NCI-H2196 treated with DMSO at 0.1 percent for 48 hours (cell line): ENCODE data around the gene LRRC8D.
"Not testable (repeated sequence)": the region's sequence is repeated elsewhere in the genome, so short reads cannot be mapped to it uniquely, and the experiment has no call there.

Source experiments
- DNase-seq: peaks from one replicate; lab custom pipeline; 2025; ENCODE audit not compliant: unreplicated experiment; lab: John Stamatoyannopoulos, UW

The LRRC8D gene

DNA sequence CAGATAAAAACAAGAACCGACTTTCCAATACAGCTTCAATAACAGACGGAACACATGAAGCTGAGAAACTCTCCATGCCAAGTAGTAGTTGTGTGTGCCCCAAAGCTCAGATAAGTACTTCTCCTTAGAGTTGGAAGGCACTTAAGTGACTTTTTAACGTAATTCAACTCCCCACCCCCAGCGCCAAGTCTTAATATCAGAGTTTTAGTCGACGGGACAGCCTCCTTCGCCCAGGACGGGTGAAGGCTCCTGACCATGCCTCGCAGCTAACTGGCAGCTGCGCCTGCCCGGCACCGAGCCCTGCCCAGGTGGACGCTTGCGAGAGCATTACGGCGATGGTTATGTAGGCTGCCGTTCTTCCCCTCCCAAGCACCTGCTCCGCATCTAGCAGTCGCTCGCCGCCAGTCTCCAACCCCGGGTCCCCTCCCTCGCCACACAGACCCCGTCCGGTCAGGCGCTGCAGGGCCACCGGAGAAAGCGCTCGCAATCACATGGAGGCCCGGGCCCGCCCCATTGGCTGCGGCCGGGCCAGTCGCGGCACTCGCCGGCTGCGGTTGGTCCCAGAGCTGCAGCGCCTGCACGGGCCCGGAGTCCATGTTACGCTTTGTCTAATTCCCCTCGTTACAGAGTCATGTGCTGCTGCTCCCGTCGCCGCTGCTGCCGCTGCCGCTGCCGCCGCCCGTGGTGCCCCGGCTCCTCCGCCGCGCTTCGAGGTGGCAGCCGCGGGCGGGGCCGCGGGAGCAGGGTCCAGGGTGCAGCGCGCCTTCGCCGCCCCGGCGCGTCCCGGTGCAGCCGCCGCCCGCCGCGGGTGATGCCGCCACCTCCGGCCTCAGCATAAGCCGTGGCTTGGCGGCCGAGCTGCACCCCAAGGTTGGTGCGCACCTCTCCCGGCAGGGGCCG is at the start of gene LRRC8D:
LRRC8D (plus strand) TSS at position 611 of the 900 bp plus-strand sequence. CDS start 112,037 bp downstream, outside the sequence.
- DNase-seq: peak; percentile 78

DNA sequence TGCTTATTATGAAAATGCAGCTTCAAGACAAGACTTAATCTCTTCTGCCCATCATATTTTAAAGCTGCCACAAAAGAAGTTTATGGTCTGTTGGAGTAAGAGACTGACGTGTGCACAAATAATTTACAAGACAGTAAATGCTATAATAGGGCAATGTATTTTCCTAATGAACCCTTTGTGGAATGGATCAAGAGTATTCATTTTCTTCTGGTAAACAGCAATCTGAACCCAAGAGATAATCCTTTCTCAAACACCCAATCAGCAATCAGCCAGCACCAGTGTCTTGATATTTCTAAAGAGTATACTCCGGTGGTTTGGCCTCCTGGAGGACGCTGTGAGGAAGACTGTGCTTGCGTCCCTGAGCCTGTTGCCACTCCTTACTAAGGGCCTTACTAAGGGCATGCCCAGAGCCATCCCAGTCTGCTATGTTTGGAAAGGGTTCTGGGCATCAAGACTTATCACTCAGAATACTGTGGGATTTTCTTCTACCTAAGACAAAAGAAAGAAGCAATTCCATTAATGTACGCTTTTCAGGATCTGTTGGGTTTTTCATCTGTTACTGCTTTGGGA is 48.8 kb upstream of the LRRC8D start:
- no peak for DNase-seq

DNA sequence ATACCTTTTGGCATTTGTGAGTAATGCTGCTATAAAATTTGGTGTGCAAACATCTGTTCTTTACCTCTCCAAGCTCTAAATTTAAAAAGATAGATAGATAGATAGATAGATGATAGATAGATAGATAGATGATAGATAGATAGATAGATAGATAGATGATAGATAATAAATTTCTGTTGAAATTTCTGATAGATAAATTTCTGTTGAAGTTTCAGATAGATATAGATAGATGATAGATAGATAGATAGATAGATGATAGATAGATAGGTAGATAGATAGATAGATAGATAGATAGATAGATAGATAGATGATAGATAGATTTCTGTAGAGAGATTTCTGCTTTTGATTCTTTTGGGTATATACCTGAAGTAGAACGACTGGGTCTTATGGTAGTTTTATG is 44.7 kb upstream of the LRRC8D start:
- not testable (repeated sequence) for DNase-seq

- DNase-seq: not testable (repeated sequence)
Observed at GRCh38 chr1:89777271-89777670, 43.6 kb upstream of the LRRC8D start.

DNA sequence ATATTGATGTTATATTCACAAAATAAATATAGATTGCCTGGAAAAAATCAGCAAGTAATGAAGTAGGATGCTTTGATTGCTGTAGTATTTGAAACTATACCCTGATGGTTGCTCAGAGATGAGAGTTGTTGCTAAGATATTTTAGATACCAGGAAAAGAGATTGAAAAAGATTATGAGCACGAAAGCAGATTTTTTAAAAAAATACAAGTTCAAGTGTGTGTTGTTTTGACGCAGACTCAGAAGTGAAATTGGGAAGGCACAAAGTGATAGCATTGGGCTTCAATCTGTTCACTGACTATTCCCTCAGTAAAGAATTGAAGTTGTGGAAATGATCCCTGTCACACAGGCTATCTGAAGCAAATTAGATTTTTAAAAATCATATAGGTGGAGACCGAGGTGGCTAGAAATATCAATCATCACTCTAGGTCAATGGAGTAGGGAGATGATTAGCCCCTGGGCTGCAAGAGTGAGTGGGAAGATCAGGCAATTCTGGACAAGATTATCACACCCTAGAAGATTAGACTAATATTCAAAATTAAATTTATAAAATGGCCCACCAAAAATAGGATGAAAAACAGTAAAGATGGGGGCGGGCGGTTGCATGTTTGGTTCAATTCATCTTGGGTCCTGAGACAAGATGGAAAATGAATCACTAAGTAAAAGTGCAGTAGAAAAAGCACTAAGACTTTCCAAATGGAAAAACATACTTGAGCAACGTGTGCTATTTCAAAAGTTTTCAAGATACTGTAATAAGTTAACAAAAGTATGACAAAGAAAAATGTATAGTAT is 41.5 kb upstream of the LRRC8D start:
- DNase-seq: no peak

GRCh38 chr1:89780721-89781120 is 40.1 kb upstream of the LRRC8D start:
- peak; percentile 6 for DNase-seq

- no peak for DNase-seq
Observed at GRCh38 chr1:89781494-89782126, 39.2 kb upstream of the LRRC8D start.

GRCh38 chr1:89786628-89787214 is 34.1 kb upstream of the LRRC8D start:
- DNase-seq: no peak

DNA sequence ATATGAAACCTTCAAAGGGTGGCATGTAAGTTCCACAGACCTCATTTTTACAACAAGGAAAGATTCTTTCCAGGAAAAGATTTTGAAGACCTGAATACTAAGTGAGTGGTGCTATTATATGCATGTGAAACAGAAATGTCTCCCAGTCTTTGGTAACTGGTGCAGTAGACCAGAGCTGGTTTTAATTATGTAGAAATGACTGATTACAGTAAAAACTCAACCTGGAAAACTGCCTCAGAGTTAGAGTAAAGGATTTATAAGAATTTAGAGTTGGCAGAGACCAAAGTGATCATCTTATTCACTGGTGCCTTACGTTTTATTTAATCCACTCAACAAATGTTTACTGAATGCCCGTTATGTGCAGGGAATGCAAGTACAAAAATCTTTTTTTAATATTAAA is 30.2 kb upstream of the LRRC8D start:
- DNase-seq: no peak

DNA sequence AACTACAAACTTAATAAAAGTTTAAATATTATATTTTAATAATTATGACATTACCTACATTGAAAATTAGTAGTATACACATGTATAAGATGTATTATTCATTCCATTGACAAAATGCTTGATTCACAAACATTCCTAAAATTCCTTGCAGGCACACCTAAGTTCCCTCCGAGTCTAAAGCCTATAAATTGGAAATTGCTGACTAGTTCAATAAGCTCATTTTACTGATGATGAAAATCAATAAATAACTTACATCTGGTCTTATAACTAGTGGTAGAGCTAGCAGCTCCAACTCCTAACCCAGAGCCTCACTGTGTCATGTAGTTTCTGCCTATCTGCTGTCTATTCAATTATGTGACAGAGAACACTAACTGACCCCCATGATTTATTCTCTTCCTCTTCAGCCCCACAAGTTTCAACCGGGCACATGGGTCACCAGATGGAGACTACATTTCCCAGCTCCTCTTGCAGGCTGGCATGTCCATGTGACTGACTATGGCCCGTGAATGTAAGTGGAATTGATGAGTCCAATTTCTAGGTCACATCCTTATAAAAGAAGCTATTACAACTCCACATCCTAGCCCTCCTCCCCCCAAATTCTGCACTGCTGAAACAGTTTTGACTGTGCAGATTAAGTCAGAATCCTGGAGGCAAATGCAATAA is 29.6 kb upstream of the LRRC8D start:
- DNase-seq: no peak

DNA sequence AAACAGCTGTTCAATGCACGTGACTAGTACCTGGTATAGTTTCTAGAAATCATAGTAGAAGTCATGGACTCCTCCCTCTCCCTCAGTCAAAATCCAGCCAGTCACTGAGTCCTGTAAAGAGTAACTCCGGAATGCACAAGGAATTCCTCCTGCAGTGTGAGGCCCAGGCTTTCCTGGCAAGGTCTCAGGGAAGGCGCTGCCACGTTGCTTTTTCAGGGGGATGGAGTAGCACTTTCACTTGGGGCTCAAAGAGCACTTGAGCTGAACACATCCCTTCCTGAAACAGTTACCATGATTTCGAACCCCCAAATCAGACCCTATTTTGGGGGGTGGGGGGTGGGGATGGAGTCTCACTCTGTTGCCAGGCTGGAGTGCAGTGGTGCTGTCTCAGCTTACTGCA is 26.4 kb upstream of the LRRC8D start:
- no peak for DNase-seq

- DNase-seq: not testable (repeated sequence)
Observed at GRCh38 chr1:89795571-89795970, 25.3 kb upstream of the LRRC8D start.

GRCh38 chr1:89797876-89798275 is 23.0 kb upstream of the LRRC8D start:
- not testable (repeated sequence) for DNase-seq

GRCh38 chr1:89799495-89799894 is 21.3 kb upstream of the LRRC8D start:
- DNase-seq: no peak

GRCh38 chr1:89800022-89800655 is 20.7 kb upstream of the LRRC8D start:
- no peak for DNase-seq

GRCh38 chr1:89800718-89801117 is 20.1 kb upstream of the LRRC8D start:
- DNase-seq: no peak

GRCh38 chr1:89802051-89802450 is 18.8 kb upstream of the LRRC8D start:
- DNase-seq: peak; percentile 34

- no peak for DNase-seq
Observed at GRCh38 chr1:89802841-89803240, 18.0 kb upstream of the LRRC8D start.

- peak; percentile 73 for DNase-seq
Observed at GRCh38 chr1:89804642-89805237, 16.1 kb upstream of the LRRC8D start.
